ENCODE results near the gene SEMA5B.

The SEMA5B gene

GRCh38 chr3:122991236-122991985 is 36.2 kb downstream of the SEMA5B start:
- H3K27me3 ChIP-seq (replicated peaks), result peaks cover 85% of the 10 kb centered on the region

GRCh38 chr3:122989856-122990575 is 37.5 kb downstream of the SEMA5B start:
- no peak overlapping the region for H3K27ac ChIP-seq
- TF ChIP-seq, protein P1, sequence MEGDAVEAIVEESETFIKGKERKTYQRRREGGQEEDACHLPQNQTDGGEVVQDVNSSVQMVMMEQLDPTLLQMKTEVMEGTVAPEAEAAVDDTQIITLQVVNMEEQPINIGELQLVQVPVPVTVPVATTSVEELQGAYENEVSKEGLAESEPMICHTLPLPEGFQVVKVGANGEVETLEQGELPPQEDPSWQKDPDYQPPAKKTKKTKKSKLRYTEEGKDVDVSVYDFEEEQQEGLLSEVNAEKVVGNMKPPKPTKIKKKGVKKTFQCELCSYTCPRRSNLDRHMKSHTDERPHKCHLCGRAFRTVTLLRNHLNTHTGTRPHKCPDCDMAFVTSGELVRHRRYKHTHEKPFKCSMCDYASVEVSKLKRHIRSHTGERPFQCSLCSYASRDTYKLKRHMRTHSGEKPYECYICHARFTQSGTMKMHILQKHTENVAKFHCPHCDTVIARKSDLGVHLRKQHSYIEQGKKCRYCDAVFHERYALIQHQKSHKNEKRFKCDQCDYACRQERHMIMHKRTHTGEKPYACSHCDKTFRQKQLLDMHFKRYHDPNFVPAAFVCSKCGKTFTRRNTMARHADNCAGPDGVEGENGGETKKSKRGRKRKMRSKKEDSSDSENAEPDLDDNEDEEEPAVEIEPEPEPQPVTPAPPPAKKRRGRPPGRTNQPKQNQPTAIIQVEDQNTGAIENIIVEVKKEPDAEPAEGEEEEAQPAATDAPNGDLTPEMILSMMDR (IDR thresholded peaks at IDR 0.05; ENCODE audit: low read depth, low read length, missing control alignments), result no peak
- DNase-seq, result no peak
- H3K27me3 ChIP-seq (replicated peaks), result peaks cover 81% of the 10 kb centered on the region
- in situ Hi-C loops (cut with HindIII; ENCODE audit: low pct_ligation_motif_present, low sequenced_read_pairs), result no loop called here
- H3K36me3 ChIP-seq (replicated peaks), result no peaks in the 10 kb centered on the region
- H3K4me3 ChIP-seq (ENCODE audit: low read depth, low read length), result no peak overlapping the region

More at GRCh38 chr3:122991236-122991985, 36.2 kb downstream of the SEMA5B start:
- no peak overlapping the region for H3K4me3 ChIP-seq (ENCODE audit: low read depth, low read length)
- in situ Hi-C loops (cut with HindIII; ENCODE audit: low pct_ligation_motif_present, low sequenced_read_pairs), result no loop called here
- no peak overlapping the region for H3K27ac ChIP-seq
- DNase-seq, result no peak
- TF ChIP-seq, protein P1 (IDR thresholded peaks at IDR 0.05; ENCODE audit: low read depth, low read length, missing control alignments), result no peak
- H3K36me3 ChIP-seq (replicated peaks), result no peaks in the 10 kb centered on the region

DNA sequence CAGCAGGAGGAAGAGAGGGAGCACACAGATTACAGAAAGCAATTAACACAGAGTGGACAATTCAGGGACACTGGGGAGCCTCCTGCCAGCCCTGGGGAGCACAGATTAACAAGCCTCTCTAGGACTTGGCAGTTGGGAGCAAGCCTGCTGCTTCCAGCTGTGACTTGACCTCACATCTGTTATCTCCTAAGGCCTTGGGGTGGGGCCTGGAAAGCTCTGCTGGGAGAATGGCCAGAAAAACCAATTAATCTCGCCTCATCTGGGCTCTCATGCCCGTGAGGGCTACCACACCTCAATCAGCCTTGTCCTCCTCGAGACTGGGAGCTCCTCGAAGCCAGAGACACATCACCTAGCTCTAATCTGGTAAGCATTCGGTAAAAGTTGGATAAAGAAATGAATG is 39.1 kb downstream of the SEMA5B start:
- Histone ChIP-seq H3K4me3 (ENCODE audit: low read depth, low read length) (no peak overlapping the region), H3K27me3 (replicated peaks) (peaks cover 81% of the 10 kb centered on the region), H3K27ac (no peak overlapping the region), H3K36me3 (replicated peaks) (no peaks in the 10 kb centered on the region)
- TF ChIP-seq, protein P1 (IDR thresholded peaks at IDR 0.05; ENCODE audit: low read depth, low read length, missing control alignments), result no peak
- in situ Hi-C loops (cut with HindIII; ENCODE audit: low pct_ligation_motif_present, low sequenced_read_pairs), result no loop called here
- no peak for DNase-seq

- H3K36me3 ChIP-seq (replicated peaks), result no peaks in the 10 kb centered on the region
- in situ Hi-C loops (cut with HindIII; ENCODE audit: low pct_ligation_motif_present, low sequenced_read_pairs), result no loop called here
- no peak for DNase-seq
- no peak overlapping the region for H3K4me3 ChIP-seq (ENCODE audit: low read depth, low read length)
- no peak overlapping the region for H3K27ac ChIP-seq
- TF ChIP-seq, protein P1 (IDR thresholded peaks at IDR 0.05; ENCODE audit: low read depth, low read length, missing control alignments), result no peak
- H3K27me3 ChIP-seq (replicated peaks), result peaks cover 75% of the 10 kb centered on the region
Observed at GRCh38 chr3:122987736-122988319, 39.7 kb downstream of the SEMA5B start.

- in situ Hi-C loops (cut with HindIII; ENCODE audit: low pct_ligation_motif_present, low sequenced_read_pairs), result no loop called here
- H3K27me3 ChIP-seq (replicated peaks), result peaks cover 71% of the 10 kb centered on the region
- H3K4me3 ChIP-seq (ENCODE audit: low read depth, low read length), result no peak overlapping the region
- no peak overlapping the region for H3K27ac ChIP-seq
- no peaks in the 10 kb centered on the region for H3K36me3 ChIP-seq (replicated peaks)
- TF ChIP-seq, protein P1 (IDR thresholded peaks at IDR 0.05; ENCODE audit: low read depth, low read length, missing control alignments), result no peak
- DNase-seq, result no peak
Observed at GRCh38 chr3:122987231-122987630, 40.3 kb downstream of the SEMA5B start.

All from brain microvascular endothelial cell (primary cell).